Measurements from ENCODE around the gene PTPRN2.

The PTPRN2 gene

DNA sequence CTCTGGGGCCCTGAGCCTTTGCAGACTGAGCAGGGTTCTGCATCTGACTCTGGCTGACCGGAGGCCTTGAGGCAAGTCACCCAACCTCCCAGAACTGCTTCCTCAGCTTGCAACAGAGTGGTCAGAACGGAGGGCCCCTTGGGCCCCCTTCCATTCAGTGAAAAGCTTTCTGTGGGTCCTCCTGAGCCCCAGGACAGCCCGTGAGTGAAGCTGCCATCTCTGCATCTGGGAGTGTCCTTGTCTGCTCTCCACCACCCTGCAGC is 1026.2 kb downstream of the PTPRN2 start:
- DNase-seq (ENCODE audit: low read depth), result no peak

DNA sequence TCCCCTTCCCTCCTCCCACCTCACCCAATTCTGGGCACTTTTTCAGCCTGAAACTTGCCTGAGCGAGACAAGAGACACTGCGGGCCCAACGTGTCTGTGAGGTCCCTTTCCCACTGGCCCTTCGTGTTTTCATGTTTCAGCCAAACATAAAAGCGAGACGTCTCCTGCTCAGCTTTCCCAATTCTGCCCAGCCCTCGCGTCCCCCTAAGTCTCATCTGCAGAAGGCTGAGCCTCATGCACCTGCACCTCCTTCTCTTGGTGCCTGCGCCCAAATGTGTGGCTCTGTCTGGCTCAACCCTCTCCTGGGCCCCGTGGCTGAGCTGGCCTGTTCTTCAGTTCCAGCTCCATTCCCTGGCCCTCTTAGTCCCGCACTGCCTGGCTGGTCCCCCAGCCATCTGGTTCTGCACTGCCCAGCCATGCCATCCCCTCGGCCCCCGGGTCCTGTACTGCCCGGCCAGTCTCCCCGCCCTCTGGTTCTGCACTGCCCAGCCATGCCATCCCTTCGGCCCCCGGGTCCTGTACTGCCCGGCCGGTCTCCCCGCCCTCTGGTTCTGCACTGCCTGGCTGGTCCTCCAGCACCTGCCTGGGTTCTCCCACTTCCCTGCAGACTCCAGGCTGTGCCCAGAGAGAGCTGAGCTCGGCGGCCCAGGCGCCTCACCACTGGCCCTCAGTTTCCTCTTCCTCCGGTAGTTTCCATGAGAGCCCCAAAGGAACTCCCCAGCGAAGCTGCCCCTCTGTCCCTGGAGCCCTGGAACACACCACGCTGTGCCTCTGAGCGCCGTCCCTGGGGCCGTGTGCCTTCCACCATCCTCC is 1026.7 kb downstream of the PTPRN2 start:
- no peak for DNase-seq (ENCODE audit: low read depth)

DNA sequence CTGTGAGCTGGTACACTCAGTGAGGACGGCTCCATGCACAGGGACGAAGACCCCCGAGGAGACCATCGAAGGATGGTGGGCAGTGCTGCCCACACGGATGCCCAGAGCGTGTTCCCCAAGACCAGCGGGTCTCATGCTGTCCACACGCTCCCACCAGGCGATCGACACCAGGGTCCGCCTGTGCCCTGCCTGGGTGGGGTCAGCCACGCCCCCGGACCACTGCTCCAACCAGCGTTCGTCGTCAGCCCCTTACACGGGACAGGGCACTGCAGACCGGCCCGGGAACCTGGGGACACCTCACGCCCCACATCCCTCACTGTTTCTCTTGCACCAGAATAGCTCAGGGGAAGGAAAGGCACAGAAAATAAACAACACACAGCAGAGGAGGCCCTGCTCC is 1027.4 kb downstream of the PTPRN2 start:
- DNase-seq (ENCODE audit: low read depth), result no peak

DNA sequence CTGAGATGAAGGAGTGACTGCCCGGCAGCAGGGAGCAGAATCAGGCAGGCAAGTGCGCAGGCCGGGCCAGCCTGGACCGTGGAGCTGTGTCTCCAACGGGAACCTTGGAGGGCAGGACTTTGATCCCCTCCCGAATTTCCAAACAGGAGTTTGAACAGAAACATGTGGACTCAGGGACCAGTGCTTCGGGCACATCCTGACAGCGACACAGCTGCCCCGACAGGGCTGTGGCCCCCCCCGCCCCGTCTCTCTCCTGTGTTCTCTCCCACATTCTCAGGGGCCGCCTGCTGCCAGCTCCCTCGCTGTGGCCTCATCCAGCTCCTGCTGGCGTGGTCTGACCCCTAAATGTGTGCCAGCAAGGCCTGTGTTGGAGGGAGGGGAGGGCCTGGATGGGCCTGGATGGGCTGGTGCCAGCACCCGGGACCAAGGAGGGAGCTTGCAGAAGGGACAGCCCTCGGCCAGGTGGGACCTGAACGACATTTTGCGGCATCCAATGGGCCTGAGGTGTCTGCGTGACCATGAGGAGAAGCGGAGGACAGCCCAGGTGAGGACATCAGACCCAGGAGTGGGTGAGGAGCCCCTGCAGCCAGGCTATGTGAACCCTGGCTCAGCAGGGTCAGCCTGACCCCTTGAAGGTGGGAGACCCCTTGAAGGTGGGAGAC is 1027.9 kb downstream of the PTPRN2 start:
- DNase-seq (ENCODE audit: low read depth), result no peak

DNA sequence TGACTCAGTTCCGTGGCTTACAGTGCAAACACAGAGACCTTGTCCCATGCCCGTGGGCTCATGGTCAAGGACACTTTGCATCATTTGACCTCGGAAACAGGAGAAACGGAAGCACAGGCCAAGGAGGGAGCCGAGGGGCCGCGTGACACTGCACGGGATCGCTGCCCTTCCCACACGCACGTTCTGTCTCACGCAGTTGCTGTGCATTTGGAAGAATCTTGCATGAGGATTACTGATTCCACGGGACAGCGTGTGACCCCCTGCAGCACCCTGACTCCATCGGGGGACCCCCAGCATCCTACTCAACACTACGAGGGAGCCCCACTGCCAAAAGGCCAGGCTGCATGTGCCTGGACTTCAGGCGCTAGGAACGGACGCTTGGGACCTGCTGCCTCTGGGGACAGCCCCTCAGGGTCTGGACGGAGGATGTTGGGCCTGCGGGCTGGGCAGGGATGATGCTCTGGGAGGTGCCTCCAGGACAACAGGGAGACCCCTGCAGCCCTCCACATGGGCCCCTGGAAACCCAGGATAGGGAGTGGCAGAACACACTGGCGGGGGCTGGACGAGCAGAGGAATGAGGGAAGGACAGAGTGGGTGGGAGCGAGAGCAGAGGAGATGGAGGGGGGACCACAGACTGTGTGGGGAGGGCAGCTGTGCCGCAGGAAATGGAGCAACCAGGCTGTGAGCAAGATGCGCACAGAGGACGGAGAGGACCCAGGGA is 1028.6 kb downstream of the PTPRN2 start:
- no peak for DNase-seq (ENCODE audit: low read depth)

DNA sequence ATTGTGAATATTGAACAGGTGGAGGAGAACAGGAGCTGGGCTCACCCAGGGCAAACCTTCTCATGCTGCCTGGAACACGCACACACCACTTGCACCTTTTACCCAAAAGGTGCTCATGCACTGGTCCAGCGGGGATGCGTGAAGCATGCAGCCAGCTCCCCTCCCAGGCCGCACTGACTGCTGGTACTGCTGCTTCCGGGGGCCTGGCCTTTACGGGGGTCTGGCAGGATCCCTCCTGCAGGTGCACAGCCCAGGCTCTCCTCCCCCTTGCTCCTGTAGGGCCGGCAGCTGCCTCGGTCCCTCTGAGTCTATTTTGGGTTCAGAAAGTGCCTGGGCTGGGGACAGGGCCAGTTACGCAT is 1029.1 kb downstream of the PTPRN2 start:
- no peak for DNase-seq (ENCODE audit: low read depth)

DNA sequence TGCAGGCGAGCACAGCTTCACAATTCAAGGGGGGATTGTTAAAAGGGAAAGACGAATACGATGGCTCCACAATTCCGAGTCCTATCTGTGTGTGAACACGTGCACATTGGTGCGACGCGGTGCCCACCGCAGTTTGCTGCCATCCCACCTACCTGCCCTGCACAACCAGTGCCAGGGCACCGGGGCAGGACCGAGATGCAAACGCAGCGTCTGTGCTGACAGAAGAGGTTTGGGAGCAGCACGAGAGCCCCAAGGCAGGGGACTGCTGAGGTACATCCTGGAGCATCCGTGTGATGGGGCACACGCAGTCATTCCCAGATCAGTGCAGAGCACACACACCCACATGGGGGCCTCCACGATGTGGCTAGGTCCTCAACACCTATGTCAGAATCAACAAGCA is 1029.6 kb downstream of the PTPRN2 start:
- DNase-seq (ENCODE audit: low read depth), result no peak

DNA sequence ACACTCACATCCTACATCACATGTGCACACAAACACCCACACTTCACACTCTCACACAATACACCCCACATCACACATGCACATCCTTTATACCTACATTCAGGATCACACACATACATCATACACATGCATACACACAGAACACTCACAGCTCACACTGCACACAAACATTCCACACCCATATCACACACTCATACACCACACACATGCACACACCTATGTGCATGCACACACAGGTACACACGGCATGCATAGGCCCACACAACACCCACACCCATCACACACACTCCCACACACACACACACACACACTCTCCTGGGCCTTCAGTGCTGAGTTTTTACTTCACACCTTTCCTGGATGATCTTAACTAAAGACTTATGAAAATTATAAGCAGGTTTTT is 1030.4 kb downstream of the PTPRN2 start:
- DNase-seq (ENCODE audit: low read depth), result no peak

DNA sequence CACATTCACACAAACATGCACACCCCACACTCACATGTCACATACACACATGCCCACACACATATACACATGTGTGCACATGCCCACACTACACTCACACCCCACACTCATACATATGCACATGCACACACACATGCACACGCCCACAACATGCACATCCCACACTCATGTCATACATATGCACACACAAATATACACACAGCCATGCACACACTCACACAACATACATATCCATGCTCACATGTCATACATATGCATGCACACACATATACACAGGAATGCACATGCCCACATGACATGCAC is 1031.0 kb downstream of the PTPRN2 start:
- no peak for DNase-seq (ENCODE audit: low read depth)

DNA sequence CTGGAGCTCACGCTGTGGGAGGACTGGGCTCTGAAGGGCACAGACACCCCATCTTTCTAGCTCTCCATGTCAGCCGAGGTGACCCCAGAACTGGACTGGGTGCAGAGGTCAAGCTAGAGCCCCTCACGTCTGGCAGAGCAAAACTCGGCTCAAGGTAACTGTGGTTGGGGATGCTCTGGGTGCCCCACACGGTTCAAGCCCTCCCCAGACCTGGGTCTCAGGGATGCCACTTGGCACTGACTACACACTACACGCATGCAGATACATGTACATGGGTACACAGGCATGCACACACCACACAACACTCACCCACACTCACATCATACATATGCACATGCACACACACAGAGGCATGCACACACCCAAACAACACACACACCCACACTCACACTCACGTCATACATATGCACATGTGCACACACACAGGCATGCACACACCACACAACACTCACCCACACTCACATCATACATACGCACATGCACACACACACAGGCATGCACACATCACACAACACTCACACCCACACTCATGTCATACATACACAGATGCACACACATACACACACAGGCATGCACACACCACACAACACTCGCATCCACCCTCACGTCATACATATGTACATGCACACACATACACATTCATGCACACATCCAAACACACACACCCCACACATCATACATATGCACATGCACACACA is 1031.5 kb downstream of the PTPRN2 start:
- no peak for DNase-seq (ENCODE audit: low read depth)

DNA sequence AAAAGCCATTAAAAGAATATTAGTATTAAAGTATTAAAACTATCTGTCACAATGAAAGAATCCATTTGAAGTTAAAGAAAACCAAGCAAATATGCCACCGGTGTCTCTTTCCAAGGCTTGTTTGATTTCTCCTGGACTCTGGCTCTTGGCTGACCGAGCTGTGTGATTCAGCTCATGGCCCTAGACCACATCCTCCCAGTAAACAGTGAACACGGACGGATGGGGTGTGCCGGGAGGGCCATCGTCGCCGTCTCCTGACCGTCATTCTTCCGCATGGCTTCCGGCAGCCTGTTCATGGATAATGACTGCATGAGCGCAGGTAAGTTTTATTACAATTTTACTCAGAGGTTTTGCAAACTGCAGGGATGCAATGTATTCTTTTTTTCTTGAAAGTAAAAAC is 1032.3 kb downstream of the PTPRN2 start:
- DNase-seq (ENCODE audit: low read depth), result no peak

DNA sequence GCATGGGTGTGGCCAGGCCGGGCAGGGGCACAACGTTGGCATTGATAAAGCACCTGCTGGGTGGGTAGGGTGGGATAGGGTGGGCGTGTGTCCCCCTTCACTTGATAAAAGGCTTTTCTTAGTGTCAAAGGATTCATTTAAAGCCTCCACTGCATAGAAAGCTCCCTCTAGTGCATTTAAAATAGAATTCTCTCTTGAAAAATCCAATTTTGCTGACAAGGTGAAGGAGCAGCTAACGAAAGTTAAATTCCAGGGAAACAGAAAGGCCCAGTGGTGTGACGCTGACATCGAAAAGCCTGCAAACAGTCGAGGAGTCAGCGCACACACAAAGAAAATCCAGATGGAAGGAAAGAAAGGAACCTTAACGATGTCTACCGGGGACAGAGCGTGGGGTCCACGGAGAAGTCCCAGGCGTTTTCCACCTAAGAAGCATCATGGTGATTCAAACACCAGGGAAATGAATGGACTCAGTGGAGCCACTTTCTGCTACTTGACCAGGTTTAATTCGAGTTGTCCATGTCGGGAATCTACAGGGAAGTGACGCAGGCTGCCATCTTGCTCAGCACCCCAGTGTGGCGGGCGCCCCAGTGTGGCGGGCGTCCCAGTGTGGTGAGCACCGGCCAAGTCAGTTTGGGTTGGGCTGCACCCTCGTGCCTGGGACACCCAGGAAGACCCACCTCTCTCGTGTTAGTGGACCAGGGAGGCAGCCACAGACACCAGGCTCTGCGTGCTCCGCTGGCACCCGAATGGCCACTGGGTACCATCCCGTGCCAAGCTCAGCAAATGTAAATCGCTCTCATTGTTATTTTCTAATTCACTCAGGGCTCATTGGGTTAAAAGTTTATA is 1033.0 kb downstream of the PTPRN2 start:
- DNase-seq (ENCODE audit: low read depth), result no peak

DNA sequence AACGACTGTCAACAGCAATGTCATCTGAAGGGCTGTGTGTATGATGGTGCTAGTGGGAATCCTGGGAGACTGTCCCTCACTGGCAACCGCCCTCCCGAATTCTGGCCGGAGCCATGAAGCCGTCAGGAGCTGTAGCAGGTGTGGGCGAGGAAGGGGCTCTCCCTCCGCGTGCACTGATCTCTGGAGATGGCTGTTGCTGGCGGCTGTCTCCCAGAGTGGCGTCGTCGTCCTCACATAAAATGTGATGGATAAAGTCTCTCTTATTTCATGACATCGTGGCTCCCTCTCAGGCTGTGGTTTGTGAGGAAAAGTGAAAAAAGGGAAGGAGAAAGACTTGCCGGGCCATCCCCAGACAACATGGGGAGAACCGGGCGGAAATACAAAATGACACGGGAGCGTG is 1034.4 kb downstream of the PTPRN2 start:
- DNase-seq (ENCODE audit: low read depth), result no peak

DNA sequence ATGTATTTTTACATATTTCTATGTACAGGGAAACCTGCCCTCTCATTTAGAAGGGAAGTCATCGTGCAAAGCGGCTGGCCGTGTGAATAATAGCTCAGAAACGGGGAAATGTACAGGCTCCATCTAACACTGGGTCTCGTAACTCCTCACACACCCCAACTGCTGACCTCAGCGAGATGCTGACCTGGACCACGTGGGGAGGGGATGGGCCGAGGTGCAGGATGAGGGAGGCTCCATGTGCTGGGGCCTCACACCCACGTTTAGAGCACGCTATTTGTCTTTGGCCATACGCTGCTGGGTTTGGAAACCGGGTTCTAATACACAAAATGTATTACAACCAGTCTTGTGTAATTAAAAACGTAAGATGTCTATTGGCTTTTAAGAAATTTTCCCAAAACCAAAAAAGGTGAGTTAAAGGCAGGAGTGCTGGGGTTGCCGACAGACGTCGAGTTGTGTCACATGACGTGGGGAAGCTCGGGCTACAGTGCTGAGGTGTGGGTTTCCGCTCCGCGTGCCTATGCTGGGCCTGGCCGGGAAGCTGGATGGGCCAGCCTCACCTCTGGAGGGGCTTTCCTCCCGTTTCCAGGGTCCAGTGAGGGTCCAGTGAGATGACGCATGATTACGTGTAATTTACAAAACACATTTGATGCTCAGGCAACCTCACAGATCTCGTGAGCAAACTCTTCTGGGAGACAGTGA is 1035.2 kb downstream of the PTPRN2 start:
- DNase-seq (ENCODE audit: low read depth), result no peak

DNA sequence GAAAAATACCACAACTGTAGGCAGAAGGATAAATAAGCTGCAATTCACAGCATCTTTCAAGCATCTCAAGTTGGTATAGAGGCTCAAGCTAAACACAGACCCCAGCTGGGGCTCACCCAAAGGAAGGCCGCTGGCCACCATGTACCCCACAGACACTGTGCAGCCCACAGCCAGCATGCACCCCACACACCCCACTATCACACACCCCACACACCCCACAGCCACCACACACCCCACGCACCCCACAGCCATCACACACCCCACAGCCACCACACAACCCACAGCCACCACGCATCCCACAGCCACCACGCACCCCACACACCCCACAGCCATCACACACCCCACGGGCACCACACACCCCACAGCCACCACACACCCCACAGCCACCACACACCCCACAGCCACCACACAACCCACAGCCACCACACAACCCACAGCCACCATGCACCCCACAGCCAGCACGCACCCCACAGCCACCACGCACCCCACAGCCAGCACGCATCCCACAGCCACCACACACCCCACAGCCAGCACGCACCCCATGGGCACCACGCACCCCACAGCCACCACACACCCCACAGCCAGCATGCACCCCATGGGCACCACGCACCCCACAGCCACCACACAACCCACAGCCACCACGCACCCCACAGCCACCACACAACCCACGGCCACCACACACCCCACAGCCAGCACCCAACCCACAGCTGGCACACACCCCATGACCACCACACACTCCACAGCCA is 1036.1 kb downstream of the PTPRN2 start:
- no peak for DNase-seq (ENCODE audit: low read depth)

DNA sequence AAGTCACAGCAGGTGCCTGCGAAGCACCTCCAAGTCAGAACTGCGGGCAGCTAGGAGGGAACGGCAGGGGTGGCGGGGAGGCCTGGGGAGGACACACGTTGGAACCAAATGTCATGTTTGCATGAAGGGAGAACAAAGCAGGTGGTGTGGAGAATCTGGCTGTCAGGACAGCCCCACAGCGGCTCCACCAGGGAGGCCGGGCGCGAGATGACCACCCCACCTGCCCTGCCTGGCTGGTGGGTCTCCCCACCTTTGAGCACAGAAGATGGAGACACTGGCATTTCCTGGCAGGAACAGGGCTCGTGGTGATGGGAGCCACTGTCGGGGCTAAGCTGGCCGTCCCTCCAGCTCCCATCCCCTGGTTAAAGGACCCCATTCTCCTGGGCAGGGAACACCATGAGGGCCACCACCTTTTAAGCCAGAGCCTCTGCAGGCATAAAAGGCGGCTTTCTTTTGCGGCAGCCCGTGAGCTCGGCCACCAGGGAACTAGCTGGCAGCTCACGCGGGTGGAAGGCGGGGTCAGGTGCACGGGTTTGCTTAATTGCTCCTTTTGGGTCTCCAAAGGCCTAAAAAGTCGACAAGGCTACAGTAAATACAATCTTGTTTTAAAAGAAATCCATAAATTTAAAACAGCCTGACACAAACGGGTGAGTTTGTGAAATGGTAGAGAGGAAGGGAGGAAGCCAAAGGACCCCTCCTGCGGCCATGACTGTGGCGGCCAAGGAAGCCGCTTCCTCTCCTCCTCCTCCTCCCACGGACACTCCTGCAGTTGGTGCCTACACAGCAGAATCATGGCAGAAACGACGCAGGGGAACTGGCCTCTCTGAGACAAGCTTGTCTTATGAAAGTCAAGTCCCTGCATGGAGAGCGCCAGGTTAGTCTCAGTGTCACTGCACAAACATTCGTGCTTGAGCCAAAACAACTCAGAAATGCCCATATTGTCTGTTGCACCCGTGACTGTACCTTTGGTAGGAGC is 1037.0 kb downstream of the PTPRN2 start:
- no peak for DNase-seq (ENCODE audit: low read depth)

DNA sequence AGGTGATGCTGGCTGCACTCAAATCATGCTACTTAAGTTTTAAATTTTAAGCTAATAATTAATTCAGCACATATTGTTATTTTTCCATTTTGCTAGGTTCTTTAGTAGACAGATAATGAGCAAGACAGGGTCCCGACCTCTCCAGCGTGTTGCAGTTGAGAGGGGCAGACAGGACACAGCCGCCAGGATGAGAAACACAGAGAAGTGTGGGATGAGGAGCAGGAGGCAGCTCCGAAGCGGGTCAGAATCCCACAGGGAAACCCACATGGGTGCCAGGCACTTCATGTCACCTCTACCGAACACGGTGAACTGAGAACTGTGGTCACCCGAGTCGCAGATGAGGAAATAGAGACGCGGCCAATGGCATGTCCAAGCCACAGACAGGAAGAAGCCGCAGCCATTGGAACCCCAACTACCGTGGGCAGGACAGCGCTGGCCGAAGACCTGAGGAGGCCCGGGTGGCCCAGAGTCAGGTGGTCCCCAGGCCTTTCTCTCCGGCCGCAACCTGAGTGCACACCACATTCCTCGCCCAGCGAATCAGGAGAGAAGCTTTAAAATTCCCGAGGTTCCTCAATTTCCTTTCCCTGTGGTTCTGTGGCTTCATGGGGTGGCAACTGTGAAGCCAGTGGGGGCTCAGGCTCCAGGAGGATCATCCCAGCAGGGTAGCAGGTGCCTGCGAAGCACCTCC is 1037.9 kb downstream of the PTPRN2 start:
- DNase-seq (ENCODE audit: low read depth), result no peak

DNA sequence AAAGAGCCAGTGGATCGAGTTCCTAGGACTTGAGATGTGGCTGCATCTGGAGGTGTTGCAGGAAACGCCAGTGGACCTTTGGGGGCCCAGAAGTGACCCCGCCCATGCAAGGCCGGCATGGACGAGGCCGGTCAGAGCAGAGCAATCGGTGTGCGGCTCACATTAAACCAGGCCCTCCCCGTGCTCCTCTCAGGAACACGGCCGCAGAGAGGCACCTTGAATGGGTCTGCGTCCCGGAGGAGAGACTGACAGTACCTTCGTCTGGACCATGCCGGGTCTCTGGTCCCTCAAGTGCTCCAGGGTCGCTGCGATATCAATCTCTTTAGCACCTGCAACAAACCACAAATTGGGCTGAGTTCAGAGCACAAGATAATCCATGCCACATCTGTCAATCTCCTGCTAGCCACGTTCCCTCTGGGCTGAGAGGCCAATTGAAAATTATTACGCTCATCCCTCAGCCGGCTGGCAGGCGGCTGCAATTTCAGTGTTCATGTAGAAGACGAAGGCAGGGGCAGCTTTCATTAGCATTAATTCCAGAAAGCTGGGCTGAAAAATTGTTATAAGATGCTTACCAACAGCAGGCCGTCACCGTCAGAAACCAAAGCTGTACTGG is 1038.8 kb downstream of the PTPRN2 start:
- DNase-seq (ENCODE audit: low read depth), result no peak

DNA sequence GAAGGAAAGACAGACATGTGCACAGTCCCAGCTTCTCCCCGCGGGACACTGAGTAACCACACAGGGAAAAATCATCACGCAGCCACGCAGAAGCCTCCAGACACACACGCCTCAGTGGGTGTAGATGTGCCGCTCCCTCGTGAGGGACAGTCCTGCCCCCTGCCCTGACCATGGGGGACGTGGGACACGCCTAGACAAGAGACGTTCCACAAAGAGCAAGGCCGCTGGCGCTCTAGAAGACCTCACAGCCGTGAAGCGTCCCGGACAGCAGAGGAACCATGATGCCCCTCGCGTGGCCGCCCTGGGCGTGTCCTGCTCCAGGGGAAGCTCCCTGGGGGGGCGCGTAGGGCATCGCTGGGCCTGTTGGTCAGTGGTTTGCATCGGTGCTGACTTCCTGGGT is 1040.0 kb downstream of the PTPRN2 start:
- DNase-seq (ENCODE audit: low read depth), result no peak
